Nephron progenitor cell (in vitro differentiated cells): ENCODE results near the gene PMAIP1.
A peak's percentile ranks its signal among the peaks of the same experiment; 100 is the strongest.

Experiments
- DNase-seq: peaks from one replicate; pipeline ENCODE4 v3.0.0; 2021
- H3K27ac Mint-ChIP-seq: 2 replicates; pipeline ENCODE4 v1.8.0; 2021; ENCODE audit warnings: mild to moderate bottlenecking, moderate library complexity, mixed read lengths
- H3K27me3 Mint-ChIP-seq: 2 replicates; pipeline ENCODE4 v1.8.0; 2021; ENCODE audit warnings: mild to moderate bottlenecking, low read depth, mixed read lengths; ENCODE audit not compliant: poor library complexity
- H3K36me3 Mint-ChIP-seq: 2 replicates; pipeline ENCODE4 v1.8.0; 2021; ENCODE audit warnings: low read depth, mixed read lengths
- H3K4me1 Mint-ChIP-seq: 2 replicates; pipeline ENCODE4 v1.8.0; 2021; ENCODE audit warnings: mixed read lengths
- H3K4me3 Mint-ChIP-seq: 2 replicates; pipeline ENCODE4 v1.8.0; 2021; ENCODE audit warnings: mild to moderate bottlenecking, moderate library complexity, mixed read lengths
- H3K9me3 Mint-ChIP-seq: 2 replicates; pipeline ENCODE4 v1.8.0; 2021; ENCODE audit warnings: mild to moderate bottlenecking, moderate library complexity, mixed read lengths
- CTCF ChIP-seq: fragments of 200-600 bp; sonication (generic); IDR thresholded peaks from 2 replicates; pipeline ENCODE4 v1.5.0; 2021; ENCODE audit warnings: antibody characterized with exemption

The PMAIP1 gene

GRCh38 chr18:59861963-59862819, 37.6 kb upstream of the PMAIP1 start:
- H3K4me3 Mint-ChIP-seq, result no peak overlapping the region
- peak overlapping the region; percentile 61 for H3K27ac Mint-ChIP-seq
- no peaks in the 10 kb centered on the region for H3K9me3 Mint-ChIP-seq
- no peak for DNase-seq
- H3K27me3 Mint-ChIP-seq, result peaks cover 13% of the 10 kb centered on the region
- TF ChIP-seq CTCF, result no peak
- peaks cover 14% of the 10 kb centered on the region for H3K4me1 Mint-ChIP-seq
- no peaks in the 10 kb centered on the region for H3K36me3 Mint-ChIP-seq

DNA sequence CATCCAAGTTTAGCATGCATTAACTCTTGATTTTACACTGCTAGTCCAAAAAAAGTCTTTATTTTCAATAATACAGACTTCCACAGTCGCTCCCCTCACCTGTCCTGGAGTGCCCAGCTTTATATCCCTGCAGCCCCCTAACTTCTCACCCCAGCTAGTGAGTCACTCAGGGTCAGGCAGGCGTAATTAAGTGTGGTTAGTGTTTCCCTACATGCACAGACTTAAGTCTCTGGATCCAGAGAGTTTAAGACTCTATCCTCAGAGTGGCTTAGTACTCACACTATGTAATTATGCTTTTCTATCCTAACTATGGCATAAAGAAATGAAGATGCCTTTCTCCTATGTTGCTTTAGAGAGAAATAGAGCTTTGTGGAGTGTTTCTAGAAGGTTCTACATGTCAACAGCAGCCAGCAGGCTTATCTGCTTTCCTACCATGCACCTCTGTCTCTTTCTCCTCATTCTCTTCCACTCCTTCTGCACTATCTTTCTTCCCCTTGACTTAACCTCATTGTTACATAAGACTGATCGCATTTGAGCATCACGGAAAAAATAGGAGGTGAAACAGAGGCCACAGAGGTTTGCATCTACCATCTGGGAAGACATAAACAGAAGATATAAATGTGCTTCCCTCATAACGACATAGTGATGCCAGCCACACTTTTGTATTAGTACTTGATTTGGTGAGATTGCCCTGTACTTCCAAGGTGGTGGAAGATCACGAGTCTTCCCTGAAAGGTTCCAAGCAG, 34.4 kb upstream of the PMAIP1 start:
- no peak overlapping the region for H3K4me3 Mint-ChIP-seq
- H3K36me3 Mint-ChIP-seq, result no peaks in the 10 kb centered on the region
- no peaks in the 10 kb centered on the region for H3K9me3 Mint-ChIP-seq
- H3K27ac Mint-ChIP-seq, result no peak overlapping the region
- no peak for DNase-seq
- no peak for TF ChIP-seq CTCF
- H3K4me1 Mint-ChIP-seq, result peaks cover 14% of the 10 kb centered on the region
- H3K27me3 Mint-ChIP-seq, result peaks cover 13% of the 10 kb centered on the region

- no peak for DNase-seq
- Mint-ChIP-seq H3K27me3 (peaks cover 11% of the 10 kb centered on the region), H3K36me3 (no peaks in the 10 kb centered on the region), H3K4me3 (no peak overlapping the region), H3K9me3 (no peaks in the 10 kb centered on the region), H3K4me1 (peaks cover 15% of the 10 kb centered on the region), H3K27ac (no peak overlapping the region)
- no peak for TF ChIP-seq CTCF
These were observed 33.1 kb upstream of the PMAIP1 start for GRCh38 chr18:59866551-59867269.

- TF ChIP-seq CTCF, result no peak
- Mint-ChIP-seq H3K4me3 (no peak overlapping the region), H3K4me1 (peaks cover 18% of the 10 kb centered on the region), H3K36me3 (no peaks in the 10 kb centered on the region), H3K9me3 (no peaks in the 10 kb centered on the region), H3K27ac (no peak overlapping the region), H3K27me3 (peaks cover 11% of the 10 kb centered on the region)
- DNase-seq, result no peak
These were observed 32.3 kb upstream of the PMAIP1 start for GRCh38 chr18:59867337-59868104.

GRCh38 chr18:59870623-59871130, 29.1 kb upstream of the PMAIP1 start:
- Mint-ChIP-seq H3K27ac (no peak overlapping the region), H3K9me3 (no peaks in the 10 kb centered on the region), H3K4me1 (peaks cover 11% of the 10 kb centered on the region), H3K4me3 (no peak overlapping the region), H3K36me3 (no peaks in the 10 kb centered on the region), H3K27me3 (peaks cover 4% of the 10 kb centered on the region)
- DNase-seq, result no peak
- no peak for TF ChIP-seq CTCF
